ENCODE results near the gene TMEM273.

The TMEM273 gene

DNA sequence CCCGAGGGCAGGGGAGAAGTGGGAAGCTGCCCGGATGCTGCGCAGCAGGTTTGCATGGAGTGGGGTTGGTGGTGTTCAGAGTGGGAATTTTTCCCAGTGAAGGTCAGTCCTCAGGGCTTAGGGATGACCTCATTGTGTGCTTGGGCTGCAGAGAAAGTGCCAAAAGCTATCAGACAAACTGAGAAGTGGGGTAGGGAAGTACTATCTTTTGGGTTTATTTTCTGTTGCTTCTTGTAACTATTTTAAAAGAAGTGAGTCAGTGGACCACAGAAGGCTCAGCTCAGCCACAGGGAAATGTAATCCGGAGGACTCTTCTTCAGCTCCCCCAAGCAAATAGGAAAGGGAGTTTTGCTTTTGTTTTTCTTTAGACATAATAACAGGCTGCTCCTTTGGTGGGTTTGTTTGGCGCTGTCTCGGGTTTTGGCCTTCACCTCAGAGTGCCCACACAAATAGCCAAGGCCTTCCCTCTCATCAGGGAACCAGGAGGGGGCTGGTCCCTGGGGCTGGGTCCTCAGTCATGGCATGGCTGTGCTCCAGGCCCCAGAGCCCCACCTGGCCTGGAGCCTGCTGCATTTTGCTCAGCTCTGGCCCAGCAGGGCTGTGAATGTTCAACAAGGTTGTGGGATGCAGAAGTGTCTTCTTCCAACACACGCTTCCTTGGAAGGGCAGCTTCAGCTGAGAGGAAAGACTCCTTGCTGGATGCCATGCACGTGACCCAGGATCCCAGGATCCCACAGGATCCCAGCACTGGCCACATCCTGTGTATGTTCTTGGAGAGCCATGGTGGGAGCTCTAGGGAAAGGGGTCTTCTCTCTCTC, 49.0 kb downstream of the TMEM273 start:
- DNase-seq = no peak

DNA sequence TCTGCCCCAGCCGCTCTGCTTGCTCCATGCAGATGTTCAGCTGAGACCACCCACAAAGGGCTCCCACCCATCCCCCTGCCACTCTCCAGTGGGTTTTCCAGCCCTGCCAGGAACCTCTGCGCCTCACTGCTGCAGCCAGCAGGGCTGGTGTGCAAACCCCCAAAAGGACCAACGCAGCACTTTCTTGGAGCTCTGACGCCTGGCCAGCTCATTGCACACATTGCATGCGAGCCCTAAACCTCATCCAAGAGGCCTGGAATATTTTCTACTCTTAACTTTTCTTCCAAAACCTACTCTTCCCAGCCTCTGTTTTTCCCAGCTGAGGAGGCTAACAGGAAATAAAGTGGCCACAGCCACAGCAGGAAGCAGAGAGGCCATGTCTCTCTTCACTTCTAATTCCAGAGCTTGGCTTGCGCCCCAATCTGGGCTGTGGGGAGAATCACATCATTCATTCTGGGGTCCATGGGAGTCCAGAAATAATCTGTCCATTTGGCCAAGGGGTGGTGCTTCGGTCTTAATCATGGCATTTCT, 49.8 kb downstream of the TMEM273 start:
- DNase-seq = no peak

DNA sequence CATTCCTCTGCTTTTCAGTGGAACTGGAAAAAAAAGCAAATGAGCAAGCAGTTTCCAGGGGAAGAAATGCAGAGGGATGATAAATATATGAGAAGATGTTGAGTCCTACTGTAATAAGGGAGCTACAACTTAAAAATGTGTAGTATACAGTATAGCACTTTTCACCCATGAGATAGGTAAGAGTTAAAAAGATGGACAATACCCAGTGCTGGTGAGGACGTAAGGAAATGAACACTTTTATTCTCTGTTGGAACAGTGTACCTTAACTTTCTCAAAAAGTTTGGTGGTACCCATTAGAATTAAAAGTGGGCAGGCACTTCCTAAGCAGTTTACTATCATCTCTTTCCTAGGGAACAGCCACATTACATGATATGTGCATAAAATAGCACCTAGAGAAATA, 51.7 kb downstream of the TMEM273 start:
- no peak for DNase-seq

DNA sequence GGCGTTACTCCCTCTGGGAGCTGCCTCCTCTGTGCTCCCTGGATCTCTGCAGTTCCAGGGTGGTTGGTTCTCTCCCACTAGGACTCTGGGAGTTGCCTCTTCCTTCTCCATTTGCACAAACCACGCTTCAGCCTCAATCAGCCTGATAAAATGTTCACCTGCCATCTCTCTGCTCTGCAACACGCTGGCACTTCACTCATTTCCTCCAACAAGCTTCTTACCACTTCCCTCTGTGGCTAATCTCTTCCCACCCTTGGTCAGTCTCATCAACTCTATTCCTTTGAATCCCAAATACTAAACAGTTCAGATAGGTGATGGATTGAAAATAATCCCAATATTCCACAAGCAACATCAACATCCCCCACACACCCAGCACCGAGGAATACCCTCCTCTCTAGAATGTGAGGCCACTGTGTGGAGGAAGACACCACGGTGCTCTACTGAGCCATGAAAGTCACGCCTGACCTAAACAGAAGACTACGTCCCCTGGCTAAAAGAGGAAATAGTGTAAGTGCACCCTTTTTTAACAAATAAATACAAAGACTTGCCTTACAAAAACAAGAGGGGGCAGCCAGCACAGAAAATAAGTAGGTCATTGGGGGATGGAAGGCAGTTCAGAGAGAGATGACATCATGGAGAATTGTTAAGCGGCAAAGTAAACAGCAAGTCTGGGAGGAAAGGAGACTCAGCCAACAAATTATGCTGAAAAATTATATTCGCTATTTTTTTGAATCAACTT, 52.4 kb downstream of the TMEM273 start:
- no peak for DNase-seq

DNA sequence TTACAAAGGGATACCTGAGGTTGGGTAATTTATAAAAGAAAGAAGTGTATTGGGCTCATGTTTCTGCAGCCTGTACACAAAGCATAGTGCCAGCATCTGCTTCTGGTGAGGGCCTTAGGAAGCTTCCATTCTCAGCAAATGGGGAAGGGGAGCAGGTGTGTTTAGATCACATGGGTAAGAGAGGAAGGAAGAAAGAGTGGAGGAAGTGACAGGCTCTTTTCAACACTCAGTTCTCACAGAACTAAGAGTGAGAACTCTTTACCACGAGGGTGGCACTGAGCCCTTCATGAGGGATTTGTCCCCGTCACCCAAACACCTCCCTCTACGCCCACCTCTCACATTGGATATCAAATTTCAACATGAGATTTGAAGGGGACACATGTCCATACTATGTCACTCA, 53.9 kb downstream of the TMEM273 start:
- no peak for DNase-seq

DNA sequence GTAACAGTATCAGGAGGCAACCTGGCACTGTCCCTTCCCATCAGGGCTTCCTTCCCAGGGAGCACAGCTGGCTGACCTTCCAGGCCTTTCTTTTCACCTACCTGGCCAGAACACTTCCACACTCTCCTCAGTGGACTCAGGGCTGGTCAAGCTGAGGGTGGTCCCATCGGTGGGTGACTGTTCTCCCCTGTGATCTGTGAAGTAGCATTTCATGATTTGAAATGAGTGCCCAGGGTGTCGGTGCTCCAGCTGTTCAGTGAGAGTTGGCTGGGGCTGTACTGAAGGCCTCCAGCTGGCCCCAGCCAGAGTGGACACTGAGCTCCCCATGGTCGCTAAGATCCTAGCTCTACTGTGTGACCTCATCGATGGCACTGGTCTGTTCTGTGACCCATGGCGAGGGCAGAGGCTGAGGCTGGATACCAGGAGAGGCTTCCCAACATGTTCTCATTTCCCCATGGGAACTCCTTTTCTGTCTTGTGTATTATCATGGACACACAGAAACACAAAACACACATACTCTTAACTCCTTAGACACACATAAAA, 54.4 kb downstream of the TMEM273 start, which contains the start of gene FAM170B:
Gene FAM170B (minus strand): TSS at position 316 of the 543 bp plus-strand sequence. CDS start 103 bp downstream, at position 213.
- no peak for DNase-seq

DNA sequence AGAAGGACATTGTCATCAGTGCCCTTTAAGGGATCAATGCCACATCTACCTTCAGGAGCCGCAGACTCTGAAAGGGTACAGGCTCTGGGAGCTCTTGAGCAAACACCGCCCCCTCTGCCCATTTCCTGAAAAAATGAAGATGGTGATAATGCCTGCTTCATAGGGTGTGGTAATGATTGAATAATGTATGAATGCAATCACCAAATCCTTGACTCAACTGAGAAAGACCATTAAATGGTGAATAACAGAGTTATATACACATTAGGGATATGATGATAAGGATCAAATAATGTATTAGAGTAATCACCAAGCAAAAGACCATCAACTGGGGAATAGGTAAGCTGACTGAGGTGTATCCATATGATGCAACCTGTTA, 55.8 kb downstream of the TMEM273 start:
- no peak for DNase-seq

DNA sequence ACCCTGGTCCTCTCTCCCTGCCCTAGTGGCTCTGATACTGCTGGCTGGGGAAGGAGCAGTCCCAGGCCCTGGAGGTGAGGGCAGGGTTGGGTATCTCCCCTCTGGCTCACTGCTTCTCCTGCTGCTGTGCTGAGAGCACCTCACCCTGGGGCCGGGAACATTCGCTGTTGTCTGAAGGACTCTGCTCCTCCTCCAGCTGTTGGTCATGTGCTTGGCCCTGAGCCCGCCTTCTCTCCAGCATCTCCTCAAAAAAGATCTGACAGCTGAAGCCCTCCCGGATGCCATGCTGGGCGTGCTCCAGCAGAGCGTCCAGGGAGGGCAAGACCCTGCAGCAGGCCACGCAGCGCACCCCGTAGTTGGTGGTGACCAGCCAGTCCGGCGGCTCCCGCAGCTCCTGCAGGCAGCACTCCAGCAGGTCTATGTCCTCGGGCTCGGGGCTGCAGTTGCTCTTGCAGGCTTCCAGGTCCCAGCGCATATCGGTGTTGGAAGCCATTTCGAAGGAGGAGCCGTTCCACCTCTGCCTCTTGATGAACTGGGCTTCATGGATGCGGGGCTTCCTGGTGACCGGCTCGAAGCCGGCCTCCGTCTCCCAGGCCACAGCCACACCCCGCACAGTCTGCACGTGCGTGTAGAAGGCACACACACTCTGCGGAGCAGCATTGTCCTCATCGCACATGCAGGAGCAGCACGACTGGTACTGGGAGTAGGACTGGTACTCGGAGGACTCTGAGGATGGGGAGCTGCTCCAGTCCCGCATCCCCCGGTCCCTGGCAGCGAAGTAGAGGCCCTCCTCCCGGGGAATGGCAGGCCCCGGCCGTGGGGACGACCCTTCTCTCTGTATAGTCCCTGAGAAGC, 56.5 kb downstream of the TMEM273 start:
- DNase-seq = no peak

DNA sequence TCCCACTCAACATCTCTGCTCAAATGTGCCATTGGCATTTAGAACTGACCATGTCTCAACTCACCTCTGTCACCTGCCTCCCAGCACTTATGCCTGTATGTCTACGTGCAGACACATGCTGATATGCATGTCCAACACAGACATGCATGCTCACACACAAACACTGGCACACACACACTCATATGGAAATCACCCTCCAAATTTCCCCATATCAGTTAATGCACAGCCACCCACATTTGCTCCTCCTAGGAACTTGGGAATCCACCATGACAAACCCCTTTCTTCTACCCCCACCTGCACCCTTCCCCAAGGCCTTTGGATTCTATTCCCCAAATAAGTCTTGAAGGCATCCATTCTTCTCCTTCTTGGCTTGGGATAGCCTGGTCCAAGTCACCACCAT, 58.8 kb downstream of the TMEM273 start:
- DNase-seq = no peak

DNA sequence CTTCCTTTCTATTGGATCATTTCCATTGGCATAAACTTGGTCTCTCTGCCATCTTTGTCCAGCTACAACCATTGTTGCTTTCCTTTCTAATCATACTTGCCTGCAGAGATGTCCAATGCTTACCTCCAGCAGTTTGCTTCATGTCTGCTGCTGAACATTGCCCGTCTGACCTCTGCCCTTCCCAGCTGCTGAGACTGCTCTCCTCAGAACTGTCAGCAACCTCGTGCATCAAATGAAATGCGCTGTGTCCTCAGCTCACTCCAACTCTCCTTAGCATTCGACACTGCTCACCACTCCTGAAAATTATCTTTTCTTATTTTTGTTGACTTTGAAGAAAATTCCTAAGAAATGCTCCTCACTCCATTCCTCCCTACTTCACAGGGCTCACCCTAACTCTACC, 59.3 kb downstream of the TMEM273 start:
- no peak for DNase-seq

DNA sequence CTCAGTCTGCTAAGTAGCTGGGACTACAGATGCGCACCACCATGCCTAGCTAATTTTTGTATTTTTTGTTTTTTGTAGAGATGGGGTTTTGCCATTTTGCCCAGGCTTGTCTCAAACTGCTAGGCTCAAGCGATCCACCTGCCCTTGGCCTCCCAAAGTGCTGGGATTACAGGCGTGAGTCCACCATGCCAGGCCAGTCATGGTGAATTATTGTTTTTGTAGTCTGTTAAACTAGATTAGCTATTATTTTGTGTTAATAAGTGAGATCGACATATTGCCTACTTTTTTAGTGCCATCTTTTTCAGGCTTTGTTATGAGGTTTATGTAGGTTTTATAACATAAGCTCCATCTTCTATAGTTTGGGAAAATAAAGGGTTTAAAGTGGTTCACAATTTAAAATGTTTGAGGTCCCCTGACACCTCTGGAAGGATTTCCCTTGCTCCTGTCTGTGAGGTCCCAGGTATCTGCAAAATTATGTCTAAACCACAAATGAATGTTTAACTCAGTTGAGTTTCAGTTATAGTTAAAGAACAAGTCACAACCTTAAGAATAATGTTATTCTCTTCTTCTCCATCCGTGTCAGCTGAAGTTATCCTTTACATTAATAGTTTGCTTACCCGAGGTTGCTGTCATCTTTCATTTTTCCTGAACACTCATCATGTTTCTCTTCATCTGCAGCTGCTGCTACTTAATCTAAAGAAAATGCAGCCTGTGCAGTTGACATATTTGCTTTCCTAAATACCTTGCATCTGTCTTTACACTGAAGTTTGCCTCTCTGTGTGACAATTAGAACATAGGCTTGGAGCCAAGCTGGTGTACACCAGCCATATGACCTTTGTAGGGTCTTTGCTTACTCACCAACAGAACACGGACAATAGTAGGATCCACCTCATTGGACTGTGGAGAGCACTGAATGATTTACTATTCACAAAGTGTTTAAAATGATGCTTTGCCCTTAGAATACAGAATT, 63.9 kb downstream of the TMEM273 start:
- DNase-seq = no peak

DNA sequence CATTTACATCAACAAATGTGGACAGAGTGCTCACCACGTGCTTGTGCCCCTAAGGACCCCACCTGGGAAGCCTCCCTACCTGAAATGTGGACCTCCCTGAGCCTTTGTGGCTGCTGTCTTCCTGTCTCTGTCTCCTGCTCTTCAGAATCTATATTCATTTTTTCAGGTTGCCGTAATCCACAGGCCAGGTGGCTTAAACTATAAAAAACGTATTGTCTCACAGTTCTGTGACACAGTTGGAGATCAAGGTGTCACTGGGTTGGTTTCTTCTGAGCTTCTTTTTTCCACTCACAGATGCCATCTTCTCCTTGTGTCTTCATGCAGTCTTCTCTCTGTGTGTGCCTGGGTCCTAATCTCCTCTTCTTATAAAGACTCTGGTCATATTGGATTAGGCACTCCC, 67.3 kb downstream of the TMEM273 start:
- DNase-seq = no peak

DNA sequence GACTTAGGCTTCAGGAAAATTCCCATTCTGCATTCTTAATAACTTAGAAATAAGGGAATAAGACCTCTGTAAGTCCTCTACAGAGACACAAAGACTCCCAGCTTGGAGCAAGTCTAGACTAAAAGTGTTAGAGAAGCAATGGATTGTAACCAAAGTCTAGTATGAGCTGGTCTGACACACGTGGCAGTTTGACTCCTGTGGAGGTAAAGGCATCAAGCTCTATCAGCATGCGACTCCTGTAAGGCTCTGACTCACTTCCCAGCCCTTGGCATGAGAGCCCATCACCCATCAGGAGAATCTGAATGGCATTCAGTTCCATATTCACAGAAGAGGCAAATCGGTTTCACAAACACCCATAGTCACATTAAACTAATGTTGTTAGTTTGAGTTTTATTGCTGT, 68.4 kb downstream of the TMEM273 start:
- DNase-seq = no peak

DNA sequence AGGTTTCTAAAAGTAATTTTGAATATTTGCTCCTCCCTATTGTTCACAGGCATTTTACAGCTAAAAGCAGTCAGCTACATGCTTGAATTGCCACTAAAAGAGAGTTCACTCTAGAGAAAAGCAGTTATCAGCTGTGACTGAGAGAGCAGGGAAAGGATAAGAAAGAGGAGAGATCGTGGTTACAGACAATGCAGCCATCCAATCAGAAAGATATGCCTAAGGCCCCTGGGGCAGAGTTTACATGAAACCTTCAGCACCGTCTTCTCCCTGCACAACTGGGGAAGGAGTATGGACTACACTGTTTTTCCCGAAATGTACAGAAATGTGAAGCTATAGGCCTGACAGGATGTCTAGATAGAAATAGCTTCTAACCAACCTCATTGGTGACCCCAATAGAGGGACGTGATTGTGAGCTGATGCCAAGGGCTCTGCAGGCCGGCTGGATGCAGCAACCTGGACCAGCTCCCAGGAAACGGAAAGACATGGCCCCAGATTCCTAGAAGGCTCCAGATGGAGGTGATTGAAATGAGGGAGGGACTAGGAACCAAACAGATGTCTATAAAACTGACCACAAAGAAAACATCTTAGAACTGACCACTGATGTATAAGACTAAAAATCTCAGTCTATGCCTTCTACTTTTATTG, 69.6 kb downstream of the TMEM273 start:
- DNase-seq = no peak

DNA sequence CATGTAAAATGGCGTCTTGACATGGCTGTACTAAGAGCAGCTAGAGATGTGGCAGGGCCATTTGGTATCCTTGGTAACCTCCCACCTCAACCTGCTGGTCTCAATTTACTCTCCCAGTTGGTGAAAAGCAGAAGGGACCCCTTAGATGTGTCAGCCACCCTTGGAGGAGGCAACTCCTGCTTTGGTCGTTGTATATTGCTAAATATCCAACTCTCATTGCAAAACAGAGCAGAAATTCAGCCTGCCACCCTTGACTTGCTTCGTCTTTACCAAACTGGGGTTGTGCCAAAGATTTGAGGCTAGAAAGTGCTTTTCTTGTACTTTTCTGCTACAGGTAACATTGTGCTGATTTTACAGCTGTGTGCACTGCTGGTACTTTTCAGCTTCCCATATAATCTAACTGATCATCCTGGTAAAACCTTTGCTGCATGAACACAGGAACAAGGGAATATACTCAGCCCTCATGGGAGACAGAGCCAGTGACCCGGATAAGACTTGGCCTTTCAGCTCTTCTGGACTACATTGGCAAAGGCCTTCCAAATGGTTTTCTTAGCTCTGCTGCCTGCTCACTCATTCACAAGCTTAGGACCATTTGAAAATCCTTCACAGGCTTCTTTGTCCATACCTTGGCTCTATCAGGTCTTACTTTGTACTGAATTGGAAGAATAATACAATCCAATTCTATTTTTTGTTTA, 70.7 kb downstream of the TMEM273 start:
- no peak for DNase-seq

DNA sequence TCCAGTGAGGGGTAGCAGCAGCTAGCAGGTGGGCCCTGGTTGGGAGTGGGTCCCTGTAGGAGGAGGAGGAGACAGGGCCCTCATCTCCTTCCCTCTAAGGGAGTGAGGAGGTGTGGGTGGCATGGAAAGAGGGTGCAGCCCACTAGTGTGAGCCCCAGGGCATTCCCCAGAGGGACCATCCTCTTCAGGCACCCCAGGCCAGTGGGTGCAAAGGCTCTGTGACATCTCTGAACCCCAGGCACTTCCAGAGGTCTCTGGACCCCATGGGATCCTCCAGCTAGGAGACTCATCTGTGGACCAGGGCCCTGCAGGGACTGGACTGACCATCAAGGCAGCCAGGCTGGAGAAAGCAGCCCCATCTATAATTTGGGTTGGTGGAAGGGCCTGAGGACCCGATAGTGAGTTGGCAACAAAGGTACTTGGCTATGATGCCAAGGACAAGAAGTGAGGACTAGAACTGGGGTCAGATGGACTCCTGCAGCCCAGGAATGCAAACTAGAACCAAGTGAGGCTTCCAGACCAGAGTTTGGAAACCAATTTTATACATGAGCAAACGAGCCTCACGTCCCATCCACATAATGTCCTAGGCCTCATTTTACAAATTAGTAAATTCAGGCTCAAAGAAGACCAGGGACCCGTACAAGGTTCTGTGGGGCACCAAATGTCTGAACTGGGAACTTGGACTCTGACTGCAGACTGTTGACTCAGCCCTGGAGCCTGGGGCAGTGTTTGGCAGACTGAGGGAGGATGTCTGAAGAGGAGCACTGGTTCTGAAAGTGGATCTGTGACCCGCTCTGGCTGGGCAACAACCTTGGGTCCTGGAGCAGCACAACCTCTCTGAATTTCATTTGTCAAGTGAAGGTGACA, 71.4 kb downstream of the TMEM273 start:
- DNase-seq = no peak

DNA sequence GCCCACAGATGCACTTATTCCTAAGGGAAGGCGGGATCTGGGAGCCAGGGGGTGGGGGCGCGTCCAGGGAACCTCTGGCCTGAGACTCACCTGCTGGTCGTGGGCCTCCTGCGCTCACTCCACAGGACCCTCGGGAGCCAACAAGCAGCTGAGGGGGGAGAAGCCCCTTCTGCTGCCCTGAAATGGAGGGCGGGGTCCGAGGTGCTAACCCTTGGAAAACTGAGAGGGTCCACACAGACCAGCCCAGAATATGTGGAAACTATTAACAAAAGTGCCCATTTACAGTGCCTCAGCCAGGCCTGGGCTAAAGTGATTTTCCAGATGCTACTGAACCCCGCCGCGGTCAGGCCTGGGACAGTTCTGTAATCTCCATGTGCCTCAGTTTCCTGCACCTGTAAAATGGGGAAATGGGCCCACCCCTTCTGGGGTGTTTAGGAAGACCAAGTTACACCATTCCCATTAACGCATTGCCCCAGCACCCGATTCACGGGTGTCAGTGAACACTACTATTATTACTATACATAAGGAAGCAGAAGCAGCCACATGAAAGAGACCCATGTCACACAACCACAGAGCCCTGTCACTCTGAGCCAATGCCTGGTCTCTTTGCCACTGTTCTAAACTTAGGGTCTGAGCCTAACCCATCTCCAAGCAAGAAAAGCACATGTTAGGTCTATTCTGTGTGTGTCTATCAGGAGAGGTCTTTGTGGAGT, 72.2 kb downstream of the TMEM273 start:
- no peak for DNase-seq

DNA sequence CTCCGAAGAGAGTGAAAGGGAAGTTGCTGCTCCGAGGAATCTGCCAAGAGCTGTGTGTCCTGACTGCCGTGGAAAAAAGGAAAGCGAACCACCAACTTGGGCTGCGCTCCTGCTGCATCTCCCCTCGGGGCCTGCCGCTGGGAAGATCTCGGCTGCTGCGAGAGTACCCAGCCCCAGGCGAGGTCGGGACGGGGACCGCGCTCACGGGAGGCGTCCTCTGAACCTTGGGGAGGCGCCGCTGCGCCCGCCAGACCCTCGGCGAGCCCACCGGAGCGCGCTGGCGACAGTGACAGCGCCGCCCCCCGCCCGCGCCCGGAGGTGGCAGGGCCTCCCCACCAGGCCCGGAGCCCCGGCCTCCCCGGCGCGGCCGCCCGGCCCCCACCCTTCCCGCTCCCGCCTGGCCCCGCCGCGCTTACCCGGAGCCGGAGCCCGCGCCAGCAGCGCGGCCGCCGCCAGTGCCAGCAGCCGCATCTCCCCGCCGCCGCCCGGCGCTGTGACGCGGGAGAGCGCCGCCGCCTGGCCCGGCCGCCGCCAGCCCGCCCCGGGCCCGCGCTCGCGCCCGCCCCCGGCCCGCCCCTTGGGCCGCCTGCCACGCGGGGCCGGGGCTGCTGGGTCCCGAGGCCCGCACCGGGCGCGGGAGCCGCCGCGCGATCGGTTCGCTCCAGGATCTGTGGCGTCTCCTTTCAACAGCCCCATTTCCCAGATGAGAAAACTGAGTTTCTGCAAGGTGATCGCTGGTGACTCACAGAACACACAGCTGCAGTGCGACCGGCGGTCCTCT, 73.0 kb downstream of the TMEM273 start, which contains the start of gene VSTM4:
Gene VSTM4 (minus strand): TSS at position 508 of the 781 bp plus-strand sequence. CDS start 37 bp downstream, at position 471.
- no peak for DNase-seq
